ENCODE data around the gene RABEPK.

DNA sequence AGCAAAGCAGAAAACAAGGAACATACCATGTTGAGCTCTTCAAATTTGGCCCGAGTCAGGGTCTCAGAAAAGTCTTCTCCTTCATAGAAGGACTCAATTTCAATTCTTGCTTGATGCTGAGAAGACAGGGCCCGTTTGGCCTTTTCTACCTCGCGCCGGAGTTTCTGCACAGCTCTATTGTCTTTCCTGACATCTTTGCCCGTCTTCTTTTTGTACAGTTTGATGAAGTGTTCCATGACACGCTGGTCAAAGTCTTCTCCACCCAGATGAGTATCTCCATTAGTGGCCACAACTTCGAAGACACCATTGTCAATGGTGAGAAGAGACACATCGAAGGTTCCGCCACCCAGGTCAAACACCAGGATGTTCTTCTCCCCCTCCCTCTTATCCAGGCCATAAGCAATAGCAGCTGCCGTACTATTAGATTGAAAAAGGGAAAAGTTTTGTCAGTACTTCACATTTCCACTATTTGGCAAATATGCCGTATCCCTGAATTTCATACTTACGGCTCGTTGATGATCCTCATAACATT is 38.6 kb downstream of the RABEPK start:
- TF ChIP-seq, protein P1, sequence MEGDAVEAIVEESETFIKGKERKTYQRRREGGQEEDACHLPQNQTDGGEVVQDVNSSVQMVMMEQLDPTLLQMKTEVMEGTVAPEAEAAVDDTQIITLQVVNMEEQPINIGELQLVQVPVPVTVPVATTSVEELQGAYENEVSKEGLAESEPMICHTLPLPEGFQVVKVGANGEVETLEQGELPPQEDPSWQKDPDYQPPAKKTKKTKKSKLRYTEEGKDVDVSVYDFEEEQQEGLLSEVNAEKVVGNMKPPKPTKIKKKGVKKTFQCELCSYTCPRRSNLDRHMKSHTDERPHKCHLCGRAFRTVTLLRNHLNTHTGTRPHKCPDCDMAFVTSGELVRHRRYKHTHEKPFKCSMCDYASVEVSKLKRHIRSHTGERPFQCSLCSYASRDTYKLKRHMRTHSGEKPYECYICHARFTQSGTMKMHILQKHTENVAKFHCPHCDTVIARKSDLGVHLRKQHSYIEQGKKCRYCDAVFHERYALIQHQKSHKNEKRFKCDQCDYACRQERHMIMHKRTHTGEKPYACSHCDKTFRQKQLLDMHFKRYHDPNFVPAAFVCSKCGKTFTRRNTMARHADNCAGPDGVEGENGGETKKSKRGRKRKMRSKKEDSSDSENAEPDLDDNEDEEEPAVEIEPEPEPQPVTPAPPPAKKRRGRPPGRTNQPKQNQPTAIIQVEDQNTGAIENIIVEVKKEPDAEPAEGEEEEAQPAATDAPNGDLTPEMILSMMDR (conservative IDR thresholded peaks at IDR 0.05; ENCODE audit: low read length): no peak
- TF ChIP-seq EZH2phosphoT487 (IDR thresholded peaks at IDR 0.05; ENCODE audit: borderline replicate concordance): no peak

Data from Loucy (cell line).